Right ventricle myocardium inferior (tissue), 1 donor: ENCODE data around the gene MCFD2. TPM values are rescaled to one million over a fixed set of nuclear protein-coding genes. Genes with fewer than 3 reads are reported as not detected.

ENCODE experiments used
- ATAC-seq: fragments of 200-7000 bp; cut with Tn5 transposase; one replicate; pipeline ENCODE4 v1.9.1; 2020; ENCODE audit warnings: mild to moderate bottlenecking, moderate library complexity
- DNase-seq: peaks from one replicate; pipeline ENCODE4 v3.0.0; 2021; ENCODE audit errors: missing footprints
- intact Hi-C: fragments of 100-400 bp; cut with DNase I; formaldehyde crosslinking; loops from one replicate; pipeline ENCODE4 v1.11.0; 2022
- total RNA-seq: library from RNA; stranded (reverse); fragmentation: NEBNext Ultra II Directional; extraction: Animal tissue kit (Norgen Biotek cat#: 25700); gene quantifications from one replicate; pipeline ENCODE4 v1.2.1, GENCODE V29; 2021
- donor health status: DM: no; HTN: yes; CAD: no; lungs with severe emphysema.

MCFD2 gene
- total RNA-seq, 1 donor from 2014 or later = 66.1 TPM

DNA sequence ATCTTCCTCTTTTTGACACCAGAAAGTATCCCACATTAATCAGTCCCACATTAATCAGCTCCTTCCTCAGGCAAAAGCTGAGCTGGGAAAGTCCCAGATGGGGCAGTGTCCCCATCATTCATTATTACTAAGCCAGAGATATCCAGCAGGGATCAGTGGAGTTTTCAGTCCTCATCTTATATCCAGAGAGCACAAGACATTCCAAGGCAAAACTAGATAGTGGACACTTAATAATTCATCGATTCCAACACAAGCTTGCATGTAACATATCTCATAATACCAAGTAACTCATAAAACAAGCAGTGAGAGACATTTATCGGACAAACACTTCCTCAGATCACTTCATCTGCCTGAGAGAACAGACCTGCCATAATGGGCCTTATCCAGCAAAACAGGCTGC lies 53.1 kb downstream of the MCFD2 start:
- DNase-seq (no peak), ATAC-seq (no peak)
- intact Hi-C loops = no loop called here

DNA sequence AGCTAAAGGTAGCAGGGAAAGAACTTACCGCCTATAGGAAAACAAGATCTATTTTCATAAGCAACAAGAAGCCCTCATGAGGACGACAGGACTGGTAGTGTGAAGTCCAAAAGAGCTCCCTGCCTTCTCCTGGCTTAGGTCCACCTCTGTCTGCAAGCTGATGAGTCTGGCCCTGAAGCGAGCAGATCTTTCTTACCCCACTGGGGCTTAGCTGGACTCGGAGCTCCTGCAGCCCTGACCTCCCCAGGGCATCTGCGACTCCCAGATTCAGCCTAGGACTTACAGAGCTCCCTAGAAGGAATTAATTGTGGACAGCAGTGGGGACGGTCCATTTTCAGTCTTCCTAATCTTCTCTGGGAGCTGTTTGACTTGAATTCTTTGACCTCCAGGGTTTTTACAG lies 53.7 kb downstream of the MCFD2 start:
- DNase-seq (no peak), ATAC-seq (no peak)
- intact Hi-C loops = no loop called here

DNA sequence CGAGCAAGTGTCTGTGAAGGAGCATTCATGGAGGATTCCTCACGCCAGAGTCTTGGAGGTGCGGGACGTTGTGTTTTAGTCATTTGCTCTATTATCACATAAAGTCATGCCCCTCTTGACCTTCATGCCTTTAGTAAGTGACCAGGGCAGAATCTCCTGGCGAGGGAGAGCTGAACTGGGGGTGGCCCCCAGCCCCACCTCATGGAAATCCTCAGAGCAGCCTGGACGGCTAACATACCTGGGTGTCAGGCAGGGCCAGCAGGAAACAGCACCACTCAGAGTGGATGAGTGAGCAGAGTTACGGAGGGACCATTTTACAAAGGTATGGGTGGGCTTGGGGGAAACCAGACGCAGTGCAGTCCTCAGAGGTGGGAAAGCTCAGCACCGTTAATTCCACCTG lies 56.1 kb downstream of the MCFD2 start:
- ATAC-seq (no peak), DNase-seq (no peak)
- intact Hi-C loops = no loop called here

DNA sequence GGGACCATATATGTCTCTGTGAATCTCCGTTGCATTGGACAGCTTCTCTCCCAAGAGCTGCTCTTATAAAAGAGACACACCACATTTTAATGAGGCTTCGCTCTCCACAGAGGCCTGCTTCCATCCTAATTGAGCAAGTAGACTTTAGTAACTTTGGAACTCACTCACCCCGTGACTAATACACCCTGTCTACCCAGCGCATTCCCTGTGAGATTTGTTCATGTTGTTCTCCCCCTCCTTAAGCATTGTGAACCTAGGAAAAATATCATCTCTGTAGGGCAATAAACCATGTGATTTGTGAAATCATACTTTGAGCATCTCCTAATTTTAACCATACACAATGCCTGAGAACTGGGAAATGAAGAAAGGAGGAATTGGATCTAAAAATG lies 56.9 kb downstream of the MCFD2 start:
- no peak for DNase-seq
- intact Hi-C loops = no loop called here
- ATAC-seq = no peak

DNA sequence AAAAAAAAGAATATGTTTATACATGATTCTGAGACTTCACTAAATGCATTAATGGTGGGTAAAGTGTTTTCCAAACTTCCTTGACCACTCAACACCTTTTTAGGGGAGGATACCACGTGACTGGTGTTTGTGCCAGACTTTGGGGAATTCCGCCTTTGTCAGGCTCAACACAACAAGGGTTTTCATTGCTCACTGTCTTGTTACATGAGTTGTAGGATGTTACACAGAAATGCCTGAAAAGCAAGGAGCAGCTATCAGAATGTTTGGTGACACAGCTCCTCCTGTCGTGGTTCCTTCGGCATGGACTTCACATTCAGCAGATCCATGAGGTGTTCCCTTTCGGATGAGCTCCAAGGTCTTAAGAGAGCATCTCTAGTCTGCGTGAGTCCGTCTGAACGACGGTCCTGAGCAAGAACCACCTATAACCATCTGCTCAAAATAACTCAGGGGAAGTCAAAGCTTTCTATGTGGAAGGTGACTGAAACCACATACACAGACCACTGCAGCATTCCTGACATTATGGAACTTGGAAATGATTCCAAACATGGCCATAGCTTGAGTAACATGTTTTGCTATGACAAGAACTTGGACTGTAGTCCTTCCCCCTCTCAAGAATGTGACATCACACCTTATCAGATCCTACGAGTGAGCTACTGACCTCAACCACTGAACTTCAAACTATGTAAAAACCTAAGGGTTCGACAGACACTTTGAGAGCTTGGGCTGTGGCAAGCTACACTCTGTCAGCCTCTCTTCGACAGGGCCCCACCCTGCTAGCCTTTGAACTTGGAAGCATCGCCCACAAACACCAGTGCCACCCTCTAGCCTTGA lies 57.5 kb downstream of the MCFD2 start:
- DNase-seq (no peak), ATAC-seq (no peak)
- intact Hi-C loops = no loop called here

DNA sequence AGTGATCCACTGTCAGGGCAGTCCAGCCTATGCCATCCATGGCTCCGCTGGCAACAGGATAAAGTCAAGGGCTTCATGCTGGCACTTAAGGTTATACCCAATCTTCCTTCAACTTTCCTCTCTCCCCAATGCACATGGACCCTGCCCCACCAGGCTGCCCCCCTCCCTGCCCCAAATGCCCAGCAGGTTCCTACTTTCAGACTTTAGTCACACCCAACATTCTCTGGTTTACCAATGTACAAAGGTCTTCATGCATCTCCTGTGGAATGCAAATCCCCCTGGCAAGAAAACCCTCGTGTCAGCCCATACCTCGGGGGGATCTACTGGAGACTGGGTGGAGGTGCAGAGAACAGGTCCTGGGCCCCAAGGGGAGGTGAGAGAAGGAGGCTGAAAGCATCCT lies 59.3 kb downstream of the MCFD2 start:
- intact Hi-C loops = no loop called here
- DNase-seq (no peak), ATAC-seq (no peak)

DNA sequence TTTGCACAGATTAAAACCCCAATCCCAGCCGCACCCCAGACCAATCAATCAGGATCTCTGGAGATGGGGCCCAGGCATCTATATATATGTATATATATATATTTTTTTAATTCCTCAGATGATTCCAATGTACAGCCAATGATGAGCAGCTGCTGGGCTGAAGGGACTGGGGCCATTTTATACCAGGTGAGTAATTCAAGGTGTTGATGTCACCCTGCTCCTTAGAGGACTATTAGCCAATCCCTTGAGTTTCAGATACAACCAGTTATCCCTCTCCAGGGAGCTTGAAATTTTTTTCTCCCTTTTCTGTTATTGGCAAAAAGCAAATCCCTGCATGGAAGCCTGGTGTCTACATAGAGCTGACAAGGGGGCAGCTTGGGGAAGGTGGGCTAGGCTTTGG lies 59.8 kb downstream of the MCFD2 start:
- no peak for ATAC-seq
- intact Hi-C loops = no loop called here
- no peak for DNase-seq

DNA sequence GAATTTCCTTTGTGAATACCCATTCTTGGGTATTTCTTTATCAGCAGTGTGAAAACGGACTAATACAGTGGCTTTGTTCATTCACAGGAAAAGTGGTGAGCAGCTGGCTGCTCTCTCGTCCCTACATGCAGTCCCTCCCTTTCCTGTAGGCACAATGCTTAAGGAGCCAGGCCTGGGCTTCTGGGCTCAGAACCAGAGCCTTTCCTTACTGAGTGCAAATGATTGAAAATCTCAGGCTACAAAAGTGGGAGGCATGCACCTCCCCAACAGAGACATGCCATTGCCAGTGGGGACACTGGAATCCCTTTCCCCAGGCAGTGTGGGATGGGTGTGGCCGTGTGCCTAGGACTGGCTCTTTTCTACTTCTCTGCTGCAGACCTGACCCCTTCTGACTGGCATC lies 61.3 kb downstream of the MCFD2 start:
- ATAC-seq = no peak
- intact Hi-C loops = no loop called here
- no peak for DNase-seq

DNA sequence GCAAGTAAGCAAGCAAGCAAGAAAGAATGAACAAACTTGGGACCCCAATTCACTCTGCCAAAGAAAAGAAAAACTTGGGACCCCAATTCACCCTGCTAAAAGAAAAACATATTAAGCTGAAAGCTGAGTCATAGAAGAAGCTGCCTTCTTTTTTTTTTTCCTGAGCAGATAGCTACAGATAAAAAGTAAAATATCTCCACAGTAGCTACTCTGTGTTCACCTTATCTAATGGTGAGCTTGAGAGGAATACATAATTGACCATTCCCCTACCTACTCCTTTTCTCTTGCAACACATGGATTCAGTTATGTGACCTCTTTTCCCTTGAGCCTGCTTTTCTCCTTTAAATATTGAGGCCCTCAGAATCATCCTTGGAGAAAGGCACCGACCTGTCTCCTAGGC lies 63.0 kb downstream of the MCFD2 start:
- DNase-seq (no peak), ATAC-seq (no peak)
- intact Hi-C loops = no loop called here

DNA sequence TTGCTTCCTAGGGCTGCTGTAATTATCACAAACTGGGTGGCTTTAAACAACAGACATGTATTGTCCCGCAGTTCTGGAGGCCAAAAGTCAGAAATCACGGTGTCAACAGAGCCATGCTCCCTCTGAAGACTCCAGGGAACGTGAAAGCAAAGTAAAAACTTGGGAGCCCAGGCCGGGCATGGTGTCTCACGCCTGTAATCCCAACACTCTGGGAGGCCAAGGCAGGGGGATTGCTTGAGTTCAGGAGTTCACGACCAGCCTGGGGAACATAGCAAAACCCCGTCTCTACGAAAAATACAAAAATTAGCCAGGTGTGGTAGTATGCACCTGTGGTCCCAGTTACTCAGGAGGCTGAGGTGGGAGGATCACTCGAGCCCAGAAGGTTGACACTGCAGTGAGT lies 63.5 kb downstream of the MCFD2 start:
- intact Hi-C loops = no loop called here
- DNase-seq (no peak), ATAC-seq (no peak)

Other genes starting within 250 kb of the MCFD2 start
- 18.2 TPM for gene SOCS5, start 216.5 kb downstream of the MCFD2 start, total RNA-seq
- gene TTC7A, start 25.4 kb upstream of the MCFD2 start, total RNA-seq = 9.8 TPM
- gene STPG4, start 239.5 kb upstream of the MCFD2 start, total RNA-seq = not detected